Thyroid gland (tissue), 4 donors: ENCODE measurements around the gene RALGDS.

Experiments used
- CTCF ChIP-seq, 6 experiments: fragments of 200-600 bp in 3 of 6; fragments of 450-650 bp in 3 of 6; sonication (generic) in 3 of 6; IDR thresholded peaks; one replicate each; pipeline ENCODE4 v1.5.1; 2016 to 2019; ENCODE audit warnings: antibody characterized with exemption in 6 of 6, mild to moderate bottlenecking in 2 of 6, inconsistent platforms in 1 of 6, moderate library complexity in 1 of 6
- POLR2A ChIP-seq, 2 donors: fragments of 450-650 bp; IDR thresholded peaks; one replicate each; pipeline ENCODE4 v1.6.1; 2017; ENCODE audit warnings: antibody characterized with exemption in 2 of 2, mild to moderate bottlenecking in 2 of 2, moderate library complexity in 1 of 2

GRCh38 chr9:133105461-133105770, 15.6 kb downstream of the RALGDS start:
- TF ChIP-seq CTCF (IDR thresholded peaks at IDR 0.05) (no peak), POLR2A (IDR thresholded peaks at IDR 0.05) (no peak)
